Activated CD8-positive, alpha-beta T cell treated with anti-CD3 and anti-CD28 coated beads, Interleukin-2, amount 10 ng/mL, durations not matched to agents 7 days and 5 days (primary cell): Measurements from ENCODE around the gene SIGLEC10. TPM values are rescaled to one million over a fixed set of nuclear protein-coding genes. Genes with fewer than 3 reads are reported as not detected.
"Not testable (repeated sequence)": the region's sequence is repeated elsewhere in the genome, so short reads cannot be mapped to it uniquely, and the experiment has no call there.

Experiments used
- ATAC-seq: fragments of 150-1000 bp; cut with Tn5 transposase; one replicate; pipeline ENCODE4 v1.10.0; 2021; ENCODE audit warnings: moderate library complexity
- CTCF ChIA-PET: fragments of 350-600 bp; sonication (Branson Sonifier 250); formaldehyde crosslinking; loops from one replicate; lab custom pipeline; 2021; ENCODE audit warnings: antibody characterized with exemption; lab: Charles Lee
- POLR2A ChIA-PET: fragments of 350-600 bp; sonication (Branson Sonifier 250); formaldehyde crosslinking; loops from one replicate; lab custom pipeline; 2021; ENCODE audit warnings: antibody characterized with exemption; lab: Charles Lee
- DNase-seq: peaks from one replicate; pipeline ENCODE4 v3.0.0-alpha.2; 2020
- H3K27ac Mint-ChIP-seq: one replicate; pipeline ENCODE4 v1.8.0; 2021; ENCODE audit warnings: mild to moderate bottlenecking, mixed read lengths
- H3K27me3 Mint-ChIP-seq: one replicate; pipeline ENCODE4 v1.8.0; 2021; ENCODE audit warnings: low read depth, mixed read lengths
- H3K36me3 Mint-ChIP-seq: one replicate; pipeline ENCODE4 v1.8.0; 2021; ENCODE audit warnings: low read depth, mixed read lengths
- H3K4me1 Mint-ChIP-seq: one replicate; pipeline ENCODE4 v1.8.0; 2021; ENCODE audit warnings: low read depth, mixed read lengths
- H3K4me3 Mint-ChIP-seq: one replicate; pipeline ENCODE4 v1.8.0; 2021; ENCODE audit warnings: mild to moderate bottlenecking, mixed read lengths
- H3K9me3 Mint-ChIP-seq: one replicate; pipeline ENCODE4 v1.8.0; 2022; ENCODE audit warnings: mixed read lengths; ENCODE audit not compliant: insufficient read depth
- total RNA-seq, 2 experiments: library from RNA; stranded (reverse); gene quantifications; one replicate each; pipeline ENCODE4 v1.2.3, GENCODE V29; 2021

The SIGLEC10 gene
- total RNA-seq = under 1 TPM; 0.83 to 0.92 TPM

- ChIA-PET POLR2A (interaction anchor here (1.2 to 2.2 kb wide), 2 partner anchors 10 to 22 kb away, joined by 3 to 11 read pairs; no protein-coding TSS in a partner anchor), CTCF (interaction anchor here (0.6 to 6.7 kb wide), 10 partner anchors 19 to 244 kb away, joined by 3 to 74 read pairs (median 3); no protein-coding TSS in a partner anchor)
- H3K4me1 Mint-ChIP-seq = peaks cover 23% of the 10 kb centered on the region
- peak within 1 kb of the TSS; percentile 40 for H3K4me3 Mint-ChIP-seq
- H3K36me3 Mint-ChIP-seq = no peaks in the 10 kb centered on the region
- DNase-seq = peak; percentile 50
- H3K9me3 Mint-ChIP-seq = no peaks in the 10 kb centered on the region
- peak; percentile 67 for ATAC-seq
- peaks cover 14% of the 10 kb centered on the region for H3K27me3 Mint-ChIP-seq
- no peak within 1 kb of the TSS for H3K27ac Mint-ChIP-seq
Measured at GRCh38 chr19:51417107-51417809, at the start of gene SIGLEC10. TSS of gene SIGLEC10 (minus strand) at chr19:51417642. CDS start at chr19:51417581, 61 bp downstream.

DNA sequence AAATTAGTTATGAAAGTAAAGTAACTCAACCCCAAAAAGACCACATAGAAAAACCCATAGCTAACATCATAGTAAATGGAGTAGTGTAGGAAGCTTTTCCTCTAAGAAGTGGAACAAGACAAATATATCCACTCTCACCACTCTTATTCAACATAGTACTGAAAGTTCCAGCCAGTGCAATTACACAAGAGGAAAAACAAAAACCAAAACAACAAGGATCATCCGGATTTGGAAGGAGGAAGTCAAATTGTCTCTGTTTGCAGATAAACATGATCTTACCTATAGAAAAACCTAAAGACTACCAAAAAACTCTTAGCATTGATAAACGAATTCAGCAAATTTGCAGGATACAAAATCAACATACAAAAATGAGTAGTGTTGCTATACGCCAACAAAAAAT lies 49.3 kb upstream of the SIGLEC10 start:
- Mint-ChIP-seq H3K4me3 (no peak overlapping the region), H3K4me1 (peaks cover 26% of the 10 kb centered on the region), H3K27me3 (peaks cover 48% of the 10 kb centered on the region), H3K27ac (no peak overlapping the region), H3K9me3 (no peaks in the 10 kb centered on the region), H3K36me3 (peaks cover 2% of the 10 kb centered on the region)
- DNase-seq (no peak), ATAC-seq (no peak)
- ChIA-PET CTCF (interaction anchor here (0.9 to 2.7 kb wide), 3 partner anchors 45 to 190 kb away, joined by 3 to 8 read pairs (median 4); no protein-coding TSS in a partner anchor), POLR2A (interaction anchor here (1.6 kb wide), 1 partner anchor 20 kb away, joined by 3 read pairs; no protein-coding TSS in a partner anchor)

DNA sequence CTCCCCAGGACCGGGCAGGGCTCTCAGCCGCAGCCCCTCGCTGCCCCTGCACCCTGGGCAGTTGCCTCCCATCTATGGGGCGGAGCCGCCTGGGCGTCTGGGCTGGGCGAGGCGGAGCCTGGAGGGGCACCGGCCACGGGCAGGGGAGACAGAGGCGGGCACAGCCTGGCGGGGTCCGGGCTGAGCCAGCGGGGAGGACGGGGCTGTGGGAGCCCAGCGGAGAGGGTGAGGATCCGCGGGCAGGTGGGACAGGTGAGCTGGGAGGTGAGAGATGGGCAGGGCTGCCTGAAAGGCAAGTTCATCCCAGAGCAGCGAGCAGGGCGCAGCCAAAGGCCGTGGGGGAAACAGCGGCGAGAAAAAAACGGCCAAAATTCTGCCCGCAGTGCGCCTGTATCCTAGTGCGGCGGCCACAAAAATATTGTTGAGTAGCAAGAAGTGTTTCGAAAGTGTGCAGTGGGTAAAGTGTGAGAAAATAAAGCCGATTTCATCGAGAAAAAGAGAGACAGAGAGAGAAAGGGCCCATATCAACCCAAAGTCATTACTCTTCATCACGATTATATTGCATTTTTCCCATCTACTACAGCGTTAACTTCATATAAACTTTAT lies 46.6 kb upstream of the SIGLEC10 start:
- peak; percentile 58 for ATAC-seq
- H3K36me3 Mint-ChIP-seq, DNase-seq, H3K27ac Mint-ChIP-seq, H3K9me3 Mint-ChIP-seq, CTCF ChIA-PET, POLR2A ChIA-PET: not testable (repeated sequence)
- Mint-ChIP-seq H3K4me3 (peak overlapping the region; percentile 12), H3K4me1 (peaks cover 26% of the 10 kb centered on the region), H3K27me3 (peaks cover 55% of the 10 kb centered on the region)

GRCh38 chr19:51462681-51463080 lies 45.2 kb upstream of the SIGLEC10 start:
- H3K27ac Mint-ChIP-seq = no peak overlapping the region
- peaks cover 50% of the 10 kb centered on the region for H3K27me3 Mint-ChIP-seq
- ATAC-seq = no peak
- peaks cover 2% of the 10 kb centered on the region for H3K36me3 Mint-ChIP-seq
- no peak overlapping the region for H3K4me3 Mint-ChIP-seq
- no peak for DNase-seq
- H3K4me1 Mint-ChIP-seq = peaks cover 18% of the 10 kb centered on the region
- CTCF ChIA-PET = interaction anchor here (1.0 to 2.1 kb wide), 2 partner anchors 194 to 199 kb away, joined by 3 to 4 read pairs; no protein-coding TSS in a partner anchor
- POLR2A ChIA-PET = no interaction called here
- H3K9me3 Mint-ChIP-seq = no peaks in the 10 kb centered on the region

GRCh38 chr19:51462276-51462675 lies 44.8 kb upstream of the SIGLEC10 start:
- CTCF ChIA-PET = interaction anchor here (2.1 kb wide), 1 partner anchor 195 kb away, joined by 4 read pairs; no protein-coding TSS in a partner anchor
- no peaks in the 10 kb centered on the region for H3K9me3 Mint-ChIP-seq
- peaks cover 16% of the 10 kb centered on the region for H3K4me1 Mint-ChIP-seq
- H3K27ac Mint-ChIP-seq = no peak overlapping the region
- POLR2A ChIA-PET = no interaction called here
- DNase-seq = no peak
- ATAC-seq = no peak
- peaks cover 2% of the 10 kb centered on the region for H3K36me3 Mint-ChIP-seq
- H3K4me3 Mint-ChIP-seq = no peak overlapping the region
- H3K27me3 Mint-ChIP-seq = peaks cover 46% of the 10 kb centered on the region

DNA sequence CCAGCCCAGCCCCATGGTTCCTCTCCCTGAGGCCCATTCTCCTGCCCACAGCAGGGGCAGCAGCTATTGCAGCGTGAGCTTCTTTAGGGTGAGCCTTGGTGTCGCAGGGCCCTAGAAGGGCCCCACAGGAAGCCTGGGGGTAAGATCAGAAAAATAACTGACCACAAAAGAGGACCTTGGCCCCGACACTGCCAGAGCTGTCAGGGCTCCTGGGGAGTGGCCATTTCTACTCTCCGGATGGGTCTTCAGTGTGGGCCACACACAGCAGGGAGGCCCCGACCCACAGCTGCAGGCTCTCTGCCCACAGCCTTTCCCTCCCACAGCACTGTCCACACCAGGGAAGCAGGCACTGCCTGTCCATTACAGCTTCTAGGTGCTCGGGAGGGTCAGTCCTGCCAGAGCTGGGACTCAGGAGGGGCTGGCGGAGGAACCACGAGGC lies 44.3 kb upstream of the SIGLEC10 start:
- Mint-ChIP-seq H3K27ac (no peak overlapping the region), H3K9me3 (no peaks in the 10 kb centered on the region), H3K27me3 (peaks cover 41% of the 10 kb centered on the region), H3K36me3 (peaks cover 2% of the 10 kb centered on the region), H3K4me3 (no peak overlapping the region), H3K4me1 (peaks cover 16% of the 10 kb centered on the region)
- ChIA-PET POLR2A (no interaction called here), CTCF (interaction anchor here (1.0 to 2.1 kb wide), 2 partner anchors 11 to 195 kb away, joined by 4 to 5 read pairs; no protein-coding TSS in a partner anchor)
- ATAC-seq (no peak), DNase-seq (no peak)

GRCh38 chr19:51460164-51460992 lies 42.9 kb upstream of the SIGLEC10 start:
- Mint-ChIP-seq H3K36me3 (peaks cover 2% of the 10 kb centered on the region), H3K9me3 (no peaks in the 10 kb centered on the region), H3K4me3 (no peak overlapping the region), H3K27ac (no peak overlapping the region), H3K4me1 (peaks cover 16% of the 10 kb centered on the region), H3K27me3 (peaks cover 30% of the 10 kb centered on the region)
- ChIA-PET POLR2A (no interaction called here), CTCF (interaction anchor here (2.1 kb wide), 1 partner anchor 197 kb away, joined by 4 read pairs; no protein-coding TSS in a partner anchor)
- no peak for DNase-seq
- ATAC-seq = no peak

DNA sequence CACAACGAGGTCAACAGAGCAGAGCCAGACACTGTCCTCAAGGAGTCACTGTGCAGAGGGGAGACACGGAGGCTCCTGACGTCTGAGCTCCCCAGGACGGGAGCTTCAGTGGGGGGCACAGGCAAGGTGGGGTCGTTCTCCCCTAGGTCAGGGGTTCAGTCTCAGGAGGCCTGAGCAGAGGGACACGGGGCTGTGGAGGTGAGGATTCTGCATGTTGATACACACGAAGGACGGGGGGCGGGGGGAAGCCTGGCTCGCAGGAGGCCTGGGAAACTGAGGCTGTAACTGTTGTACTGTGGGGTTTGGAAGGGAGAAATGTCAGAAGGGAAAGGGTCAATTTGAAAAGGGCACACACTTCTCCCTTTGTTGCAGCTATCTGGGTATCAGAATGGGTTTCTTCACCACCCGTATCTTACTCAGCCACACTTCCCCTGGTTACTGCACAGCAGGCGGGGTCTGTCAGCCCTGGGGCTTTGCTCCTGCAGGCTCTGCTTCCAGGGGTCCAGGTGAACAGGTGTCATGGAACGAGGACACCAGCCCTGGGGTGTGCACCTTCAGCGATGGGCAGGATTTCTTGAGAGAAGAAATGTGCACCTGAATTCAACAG lies 41.6 kb upstream of the SIGLEC10 start:
- ChIA-PET CTCF (no interaction called here), POLR2A (no interaction called here)
- peaks cover 21% of the 10 kb centered on the region for H3K27me3 Mint-ChIP-seq
- H3K4me1 Mint-ChIP-seq = peaks cover 12% of the 10 kb centered on the region
- H3K36me3 Mint-ChIP-seq = no peaks in the 10 kb centered on the region
- DNase-seq = no peak
- ATAC-seq = no peak
- no peaks in the 10 kb centered on the region for H3K9me3 Mint-ChIP-seq
- H3K4me3 Mint-ChIP-seq = no peak overlapping the region
- H3K27ac Mint-ChIP-seq = no peak overlapping the region

GRCh38 chr19:51458051-51458645 lies 40.7 kb upstream of the SIGLEC10 start, which contains the start of gene SIGLEC8:
TSS of gene SIGLEC8 (minus strand) at chr19:51458454. CDS start at chr19:51458387, 67 bp downstream.
- ATAC-seq (no peak), DNase-seq (no peak)
- Mint-ChIP-seq H3K27me3 (peaks cover 16% of the 10 kb centered on the region), H3K9me3 (no peaks in the 10 kb centered on the region), H3K4me1 (peaks cover 7% of the 10 kb centered on the region), H3K36me3 (peaks cover 1% of the 10 kb centered on the region), H3K27ac (no peak within 1 kb of the TSS), H3K4me3 (no peak within 1 kb of the TSS)
- POLR2A ChIA-PET = no interaction called here
- CTCF ChIA-PET = no interaction called here

DNA sequence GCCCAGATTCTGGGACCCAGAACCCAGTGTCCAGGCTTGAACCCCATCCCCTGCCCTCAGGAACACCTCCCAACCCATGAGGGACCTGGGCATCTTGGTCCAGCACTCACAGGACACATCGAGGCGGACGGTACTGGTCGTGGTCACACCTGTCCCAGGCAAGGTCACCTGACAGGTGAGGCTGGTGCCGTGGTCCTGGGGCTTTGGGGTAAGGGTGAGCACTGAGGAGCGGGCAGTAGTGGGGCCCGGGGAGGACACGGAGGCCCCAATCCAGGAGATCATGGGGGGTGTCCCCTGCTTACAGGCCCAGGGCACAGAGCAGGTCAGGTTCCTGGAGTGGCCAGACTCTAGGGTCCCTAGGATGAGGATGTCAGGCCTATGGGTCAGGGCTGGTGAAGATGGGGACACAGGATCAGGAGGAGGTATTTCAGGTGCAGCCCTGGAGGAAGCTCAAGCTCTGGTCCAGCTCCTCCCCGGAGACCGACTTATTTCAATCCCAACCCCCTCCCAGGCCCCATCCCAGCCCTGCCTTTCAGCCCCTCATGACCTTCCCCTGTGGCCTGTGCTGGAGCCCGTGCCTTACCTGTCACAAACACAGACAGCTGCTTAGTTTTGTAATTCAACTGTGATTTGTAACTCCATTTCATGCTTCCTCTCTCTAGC lies 40.0 kb upstream of the SIGLEC10 start:
- ATAC-seq (no peak), DNase-seq (no peak)
- no peaks in the 10 kb centered on the region for H3K9me3 Mint-ChIP-seq
- peaks cover 12% of the 10 kb centered on the region for H3K27me3 Mint-ChIP-seq
- CTCF ChIA-PET = no interaction called here
- POLR2A ChIA-PET = no interaction called here
- H3K4me1 Mint-ChIP-seq = peaks cover 3% of the 10 kb centered on the region
- H3K27ac Mint-ChIP-seq = no peak overlapping the region
- peaks cover 1% of the 10 kb centered on the region for H3K36me3 Mint-ChIP-seq
- no peak overlapping the region for H3K4me3 Mint-ChIP-seq
